SK-N-SH (cell line): Measurements from ENCODE around the gene NKAIN4. TPM values are rescaled to one million over a fixed set of nuclear protein-coding genes. Genes with fewer than 3 reads are reported as not detected.

Experiments used
- CTCF ChIA-PET: fragments of 300-600, 350-600 bp; formaldehyde crosslinking; extraction: SDS; loops from one replicate; lab custom pipeline; 2021; lab: Yijun Ruan, JAX
- POLR2A ChIA-PET: fragments of 350-600 bp; sonication (Branson Sonifier 250); formaldehyde crosslinking; extraction: SDS; loops from one replicate; lab custom pipeline; 2020; ENCODE audit warnings: antibody characterized with exemption, inconsistent platforms; lab: Yijun Ruan, JAX
- DNase-seq: peaks from one replicate; pipeline ENCODE4 v3.0.0; 2012
- H2AFZ ChIP-seq: fragments of 200-600 bp; sonication (generic); 2 replicates; pipeline ENCODE4 v1.8.1; 2016; ENCODE audit warnings: antibody characterized with exemption, mild to moderate bottlenecking, low read depth
- H3F3A ChIP-seq: fragments of 200-600 bp; sonication (generic); replicated peaks from 2 replicates; pipeline ENCODE3; 2016; ENCODE audit warnings: antibody characterized with exemption, mild to moderate bottlenecking; ENCODE audit not compliant: insufficient read depth
- H3K27ac ChIP-seq, 2 experiments: fragments of 200-500 bp in 1 of 2; fragments of 200-600 bp in 1 of 2; sonication (Bioruptor generic) in 1 of 2; sonication (generic), shearing (Covaris generic) in 1 of 2; 2 replicates each; pipeline versions ENCODE4 v1.5.1 to v1.6.1; 2014 to 2016; ENCODE audit warnings: low read depth in 2 of 2, inconsistent platforms in 1 of 2, low read length in 1 of 2, mild to moderate bottlenecking in 1 of 2, mixed read lengths in 1 of 2
- H3K27me3 ChIP-seq: fragments of 200-600 bp; sonication (generic), shearing (Covaris generic); 2 replicates; pipeline ENCODE4 v1.6.1; 2016; ENCODE audit warnings: mixed run types; ENCODE audit not compliant: insufficient read depth
- H3K36me3 ChIP-seq, 2 experiments: fragments of 200-500 bp in 1 of 2; fragments of 200-600 bp in 1 of 2; sonication (Bioruptor generic) in 1 of 2; sonication (generic) in 1 of 2; replicated peaks in 1 of 2; 2 replicates each; pipeline versions ENCODE3 to v1.5.1; 2014 to 2016; ENCODE audit warnings: low read length in 1 of 2, mild to moderate bottlenecking in 1 of 2; ENCODE audit not compliant: insufficient read depth in 2 of 2, control insufficient read depth in 1 of 2
- H3K4me1 ChIP-seq, 2 experiments: fragments of 200-500 bp in 1 of 2; fragments of 200-600 bp in 1 of 2; sonication (Bioruptor generic) in 1 of 2; sonication (generic), shearing (Covaris generic) in 1 of 2; 2 replicates each; pipeline versions ENCODE4 v1.5.1 to v1.6.1; 2014 to 2016; ENCODE audit warnings: low read depth in 1 of 2, low read length in 1 of 2, mixed run types in 1 of 2; ENCODE audit not compliant: insufficient read depth in 2 of 2, control insufficient read depth in 1 of 2
- H3K4me2 ChIP-seq: fragments of 200-600 bp; sonication (generic), shearing (Covaris generic); 2 replicates; pipeline ENCODE4 v1.6.1; 2017; ENCODE audit warnings: mixed run types
- H3K4me3 ChIP-seq, 2 experiments: fragments of 200-500 bp in 1 of 2; fragments of 200-600 bp in 1 of 2; sonication (Bioruptor generic) in 1 of 2; sonication (generic), shearing (Covaris generic) in 1 of 2; 2 replicates each; pipeline versions ENCODE4 v1.5.1 to v1.8.1; 2014 to 2016; ENCODE audit warnings: low read depth in 2 of 2, inconsistent platforms in 1 of 2, low read length in 1 of 2, mild to moderate bottlenecking in 1 of 2, mixed read lengths in 1 of 2, moderate library complexity in 1 of 2
- H3K79me2 ChIP-seq: fragments of 200-600 bp; sonication (generic); 2 replicates; pipeline ENCODE4 v1.8.1; 2017; ENCODE audit warnings: mild to moderate bottlenecking; ENCODE audit not compliant: insufficient read depth
- H3K9ac ChIP-seq: fragments of 200-600 bp; sonication (generic); 2 replicates; pipeline ENCODE4 v1.6.1; 2017; ENCODE audit warnings: mixed run types
- H3K9me2 ChIP-seq: fragments of 200-600 bp; sonication (generic); 2 replicates; pipeline ENCODE4 v1.6.1; 2017; ENCODE audit warnings: mixed run types
- H3K9me3 ChIP-seq: fragments of 200-600 bp; sonication (generic); 2 replicates; pipeline ENCODE4 v1.6.1; 2017; ENCODE audit warnings: mixed run types, mild to moderate bottlenecking, moderate library complexity
- H4K20me1 ChIP-seq: fragments of 200-600 bp; sonication (generic); 2 replicates; pipeline ENCODE4 v1.6.1; 2017; ENCODE audit warnings: mild to moderate bottlenecking, mixed run types; ENCODE audit not compliant: insufficient read depth
- CHD2 ChIP-seq: fragments of 150-350 bp; IDR thresholded peaks from 2 replicates; pipeline ENCODE4 v1.6.1; 2018; ENCODE audit warnings: low read length; ENCODE audit not compliant: partially characterized antibody
- FOXJ3 ChIP-seq: sonication (generic); formaldehyde crosslinking; IDR thresholded peaks from 2 replicates; pipeline ENCODE4 v1.5.1; 2020; ENCODE audit warnings: mild to moderate bottlenecking, missing genetic modification reagents
- GABPA ChIP-seq: IDR thresholded peaks from 2 replicates; pipeline ENCODE4 v1.4.0; 2012; ENCODE audit warnings: low read depth, mild to moderate bottlenecking
- GATA2 ChIP-seq: sonication (generic); formaldehyde crosslinking; IDR thresholded peaks from 2 replicates; pipeline ENCODE4 v1.5.0; 2020; ENCODE audit warnings: mild to moderate bottlenecking, missing genetic modification reagents
- MEF2A ChIP-seq: IDR thresholded peaks from 2 replicates; pipeline ENCODE4 v1.4.0; 2012; ENCODE audit warnings: low read depth, borderline replicate concordance
- MXI1 ChIP-seq: IDR thresholded peaks from 2 replicates; pipeline ENCODE4 v1.6.1; 2012; ENCODE audit warnings: mild to moderate bottlenecking, low read depth, low read length, improper control_type of control experiment
- POLR2AphosphoS5 ChIP-seq: IDR thresholded peaks from 2 replicates; pipeline ENCODE4 v1.6.1; 2012; ENCODE audit warnings: low read depth, low read length
- RAD21 ChIP-seq: IDR thresholded peaks from 2 replicates; pipeline ENCODE4 v1.6.1; 2012; ENCODE audit warnings: mild to moderate bottlenecking, low read length
- RCOR1 ChIP-seq: fragments of 150-350 bp; IDR thresholded peaks from 2 replicates; pipeline ENCODE4 v1.6.1; 2017; ENCODE audit warnings: antibody characterized with exemption, low read length
- SIN3A ChIP-seq: IDR thresholded peaks from 2 replicates; pipeline ENCODE4 v1.6.1; 2012; ENCODE audit warnings: low read depth, mild to moderate bottlenecking, low read length, moderate library complexity, borderline replicate concordance
- SMC3 ChIP-seq: IDR thresholded peaks from 2 replicates; pipeline ENCODE4 v1.6.1; 2012; ENCODE audit warnings: low read depth, low read length, improper control_type of control experiment
- TAF1 ChIP-seq: IDR thresholded peaks from 2 replicates; pipeline ENCODE4 v1.6.1; 2012; ENCODE audit warnings: low read depth, mild to moderate bottlenecking, low read length, moderate library complexity, borderline replicate concordance
- TCF12 ChIP-seq: IDR thresholded peaks from 2 replicates; pipeline ENCODE4 v1.4.0; 2012
- YY1 ChIP-seq: IDR thresholded peaks from 2 replicates; pipeline ENCODE4 v1.4.0; 2012; ENCODE audit warnings: low read depth, mild to moderate bottlenecking
- WGBS: methylation state at CpG from one replicate; pipeline ENCODE4 v1.1.6; 2017; ENCODE audit warnings: low lambda C conversion rate; 5-methylcytosine and 5-hydroxymethylcytosine counted together
- polyA plus RNA-seq, 3 experiments: library from polyadenylated mRNA; depleted of rRNA; stranded (reverse); fragments of >200 nt; gene quantifications; 2 replicates each; pipeline ENCODE4 v1.2.3, GENCODE V29; 2012
- TF ChIP-seq, protein P1 (sequence below): IDR thresholded peaks from 2 replicates; pipeline ENCODE4 v1.6.1; 2012; ENCODE audit warnings: mild to moderate bottlenecking, low read depth, low read length, moderate library complexity
- TF ChIP-seq, protein P2 (sequence below): IDR thresholded peaks from 2 replicates; pipeline ENCODE4 v1.4.0; 2012; ENCODE audit warnings: low read depth, borderline replicate concordance

NKAIN4 gene
- polyA plus RNA-seq, 1 of the 3 experiments (the other 2 are of a cell fraction) = not detected

DNA sequence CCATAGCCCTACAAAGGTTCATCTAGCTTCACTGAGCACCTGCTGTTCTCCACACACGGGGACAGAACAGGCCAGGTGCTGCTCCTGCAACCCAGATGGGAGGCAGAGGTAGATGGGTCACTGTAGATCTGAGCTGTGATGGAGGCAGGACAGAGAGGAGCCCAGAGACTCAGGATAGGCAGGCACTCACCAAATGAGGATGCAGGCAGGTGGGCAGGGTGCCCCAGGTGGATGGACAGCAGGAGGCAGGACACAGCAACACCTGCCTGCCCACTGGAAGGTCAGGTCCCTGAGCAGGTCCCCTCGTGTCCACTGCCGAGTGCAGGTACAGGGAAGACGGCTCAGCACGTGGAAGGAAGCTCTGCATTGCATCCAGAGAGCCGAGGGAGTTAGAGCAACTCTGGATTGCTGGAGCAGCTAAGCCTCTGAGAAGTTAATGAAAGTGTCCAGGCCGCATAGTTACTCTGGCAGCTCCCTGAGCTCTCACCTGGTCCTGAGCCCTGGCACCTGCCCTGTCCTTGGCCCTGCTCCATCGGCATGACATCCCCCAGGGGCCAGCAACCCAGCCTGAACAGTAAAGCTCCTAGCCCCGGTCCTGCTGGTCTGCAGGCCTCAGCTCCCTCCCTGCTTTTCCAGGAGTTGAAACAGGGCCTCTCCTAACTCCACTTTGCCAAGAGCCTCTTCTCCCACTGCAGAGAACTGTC lies 33.4 kb downstream of the NKAIN4 start:
- Histone ChIP-seq H4K20me1 (no peaks in the 10 kb centered on the region), H3K79me2 (no peaks in the 10 kb centered on the region), H3K36me3 (no peaks in the 10 kb centered on the region), H3F3A (no peaks in the 10 kb centered on the region), H3K9me3 (no peaks in the 10 kb centered on the region), H3K4me3 (no peak overlapping the region), H3K27ac (no peak overlapping the region), H2AFZ (no peak overlapping the region), H3K9ac (no peak overlapping the region), H3K4me2 (no peak overlapping the region), H3K27me3 (0 out of 2 replicates have a peak, but pooled peaks cover 6% of the 10 kb centered on the region), H3K9me2 (no peaks in the 10 kb centered on the region), H3K4me1 (peaks cover 0 to 31% of the 10 kb centered on the region in 2 experiments; a peak in 2 of 4 replicates)
- no peak for DNase-seq
- ChIA-PET POLR2A (interaction anchor here (0.7 kb wide), 1 partner anchor 184 kb away, joined by 4 read pairs; no protein-coding TSS in a partner anchor), CTCF (interaction anchor here (1.2 to 2.1 kb wide), 3 partner anchors 31 to 161 kb away, joined by 4 to 7 read pairs (median 5); no protein-coding TSS in a partner anchor)
- TF ChIP-seq, protein P1, sequence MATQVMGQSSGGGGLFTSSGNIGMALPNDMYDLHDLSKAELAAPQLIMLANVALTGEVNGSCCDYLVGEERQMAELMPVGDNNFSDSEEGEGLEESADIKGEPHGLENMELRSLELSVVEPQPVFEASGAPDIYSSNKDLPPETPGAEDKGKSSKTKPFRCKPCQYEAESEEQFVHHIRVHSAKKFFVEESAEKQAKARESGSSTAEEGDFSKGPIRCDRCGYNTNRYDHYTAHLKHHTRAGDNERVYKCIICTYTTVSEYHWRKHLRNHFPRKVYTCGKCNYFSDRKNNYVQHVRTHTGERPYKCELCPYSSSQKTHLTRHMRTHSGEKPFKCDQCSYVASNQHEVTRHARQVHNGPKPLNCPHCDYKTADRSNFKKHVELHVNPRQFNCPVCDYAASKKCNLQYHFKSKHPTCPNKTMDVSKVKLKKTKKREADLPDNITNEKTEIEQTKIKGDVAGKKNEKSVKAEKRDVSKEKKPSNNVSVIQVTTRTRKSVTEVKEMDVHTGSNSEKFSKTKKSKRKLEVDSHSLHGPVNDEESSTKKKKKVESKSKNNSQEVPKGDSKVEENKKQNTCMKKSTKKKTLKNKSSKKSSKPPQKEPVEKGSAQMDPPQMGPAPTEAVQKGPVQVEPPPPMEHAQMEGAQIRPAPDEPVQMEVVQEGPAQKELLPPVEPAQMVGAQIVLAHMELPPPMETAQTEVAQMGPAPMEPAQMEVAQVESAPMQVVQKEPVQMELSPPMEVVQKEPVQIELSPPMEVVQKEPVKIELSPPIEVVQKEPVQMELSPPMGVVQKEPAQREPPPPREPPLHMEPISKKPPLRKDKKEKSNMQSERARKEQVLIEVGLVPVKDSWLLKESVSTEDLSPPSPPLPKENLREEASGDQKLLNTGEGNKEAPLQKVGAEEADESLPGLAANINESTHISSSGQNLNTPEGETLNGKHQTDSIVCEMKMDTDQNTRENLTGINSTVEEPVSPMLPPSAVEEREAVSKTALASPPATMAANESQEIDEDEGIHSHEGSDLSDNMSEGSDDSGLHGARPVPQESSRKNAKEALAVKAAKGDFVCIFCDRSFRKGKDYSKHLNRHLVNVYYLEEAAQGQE = no peak
- 18% methylated on average over 2 of the region's 9 CpGs for WGBS

DNA sequence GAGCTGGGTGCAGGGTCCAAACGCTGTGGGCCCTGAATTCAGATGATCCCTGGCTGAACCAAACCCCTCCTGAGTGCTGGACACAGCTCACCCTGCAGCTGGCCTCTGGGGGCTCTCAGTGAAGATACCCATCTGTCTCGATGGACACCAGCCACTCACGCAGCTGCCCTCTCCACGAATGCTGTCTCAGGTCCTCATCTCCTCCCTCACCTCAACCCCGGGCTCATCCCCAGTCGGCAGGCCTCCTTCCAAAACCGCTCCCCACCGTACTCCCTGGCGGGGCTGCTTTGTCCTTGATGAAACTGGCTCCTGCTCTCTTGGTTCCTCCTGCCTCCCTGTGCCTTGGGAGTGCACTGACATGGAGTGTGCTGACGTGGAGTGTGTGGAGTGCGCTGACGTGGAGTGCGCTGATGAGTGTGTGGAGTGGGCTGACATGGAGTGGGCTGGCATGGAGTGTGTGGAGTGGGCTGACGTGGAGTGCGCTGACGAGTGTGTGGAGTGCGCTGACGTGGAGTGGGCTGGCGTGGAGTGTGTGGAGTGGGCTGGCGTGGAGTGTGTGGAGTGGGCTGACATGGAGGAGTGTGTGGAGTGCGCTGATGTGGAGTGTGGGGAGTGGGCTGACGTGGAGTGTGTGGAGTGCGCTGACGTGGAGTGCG lies 34.3 kb downstream of the NKAIN4 start:
- CTCF ChIA-PET = interaction anchor here (1.2 to 2.1 kb wide), 4 partner anchors 11 to 162 kb away, joined by 4 to 7 read pairs (median 5); no protein-coding TSS in a partner anchor
- POLR2A ChIA-PET = interaction anchor here (0.7 kb wide), 1 partner anchor 185 kb away, joined by 4 read pairs; no protein-coding TSS in a partner anchor
- Histone ChIP-seq H3K27me3 (0 out of 2 replicates have a peak, but pooled peaks cover 6% of the 10 kb centered on the region), H4K20me1 (peaks cover under 1% of the 10 kb centered on the region; the same call in 1 of the 2 replicates), H3K9me3 (no peaks in the 10 kb centered on the region), H3K9ac (no peak overlapping the region), H3K4me1 (peaks cover 1 to 32% of the 10 kb centered on the region in 2 experiments; a peak in 3 of 4 replicates), H3F3A (no peaks in the 10 kb centered on the region), H2AFZ (no peak overlapping the region), H3K79me2 (peaks cover 7% of the 10 kb centered on the region), H3K9me2 (no peaks in the 10 kb centered on the region), H3K4me3 (no peak overlapping the region), H3K4me2 (no peak overlapping the region), H3K27ac (no peak overlapping the region), H3K36me3 (no peaks in the 10 kb centered on the region)
- 72% methylated on average over 24 of the region's 25 CpGs for WGBS
- no peak for DNase-seq
- TF ChIP-seq GATA2 (CRISPR knock-in tag) (no peak), MXI1 (no peak), POLR2AphosphoS5 (no peak), GABPA (no peak), YY1 (no peak), TCF12 (no peak), SIN3A (no peak), MEF2A (no peak), CHD2 (no peak), RAD21 (no peak), RCOR1 (no peak), TAF1 (no peak), FOXJ3 (CRISPR knock-in tag) (no peak), SMC3 (no peak)
- TF ChIP-seq, protein P2, sequence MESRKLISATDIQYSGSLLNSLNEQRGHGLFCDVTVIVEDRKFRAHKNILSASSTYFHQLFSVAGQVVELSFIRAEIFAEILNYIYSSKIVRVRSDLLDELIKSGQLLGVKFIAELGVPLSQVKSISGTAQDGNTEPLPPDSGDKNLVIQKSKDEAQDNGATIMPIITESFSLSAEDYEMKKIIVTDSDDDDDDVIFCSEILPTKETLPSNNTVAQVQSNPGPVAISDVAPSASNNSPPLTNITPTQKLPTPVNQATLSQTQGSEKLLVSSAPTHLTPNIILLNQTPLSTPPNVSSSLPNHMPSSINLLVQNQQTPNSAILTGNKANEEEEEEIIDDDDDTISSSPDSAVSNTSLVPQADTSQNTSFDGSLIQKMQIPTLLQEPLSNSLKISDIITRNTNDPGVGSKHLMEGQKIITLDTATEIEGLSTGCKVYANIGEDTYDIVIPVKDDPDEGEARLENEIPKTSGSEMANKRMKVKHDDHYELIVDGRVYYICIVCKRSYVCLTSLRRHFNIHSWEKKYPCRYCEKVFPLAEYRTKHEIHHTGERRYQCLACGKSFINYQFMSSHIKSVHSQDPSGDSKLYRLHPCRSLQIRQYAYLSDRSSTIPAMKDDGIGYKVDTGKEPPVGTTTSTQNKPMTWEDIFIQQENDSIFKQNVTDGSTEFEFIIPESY = no peak
- TF ChIP-seq, protein P1 = no peak
